Type B pancreatic cell (in vitro differentiated cells): ENCODE measurements around the gene PACRG. TPM values are rescaled to one million over a fixed set of nuclear protein-coding genes. Genes with fewer than 3 reads are reported as not detected.

Source experiments
- DNase-seq: peaks from one replicate; pipeline ENCODE4 v3.0.0; 2021; ENCODE audit warnings: mixed read lengths; ENCODE audit not compliant: unreplicated experiment; ENCODE audit errors: extremely low spot score
- H3K27ac Mint-ChIP-seq: 2 replicates; pipeline ENCODE4 v1.8.0; 2021; ENCODE audit warnings: mild to moderate bottlenecking, mixed read lengths
- H3K27me3 Mint-ChIP-seq: 2 replicates; pipeline ENCODE4 v1.8.0; 2021; ENCODE audit warnings: mixed read lengths
- H3K36me3 Mint-ChIP-seq: 2 replicates; pipeline ENCODE4 v1.8.0; 2021; ENCODE audit warnings: mixed read lengths
- H3K4me1 Mint-ChIP-seq: one replicate; pipeline ENCODE4 v1.8.0; 2021; ENCODE audit warnings: mixed read lengths; ENCODE audit not compliant: unreplicated experiment
- H3K4me3 Mint-ChIP-seq: 2 replicates; pipeline ENCODE4 v1.8.0; 2021; ENCODE audit warnings: mild to moderate bottlenecking, mixed read lengths
- H3K9me3 Mint-ChIP-seq: 2 replicates; pipeline ENCODE4 v1.8.0; 2021; ENCODE audit warnings: mixed read lengths
- total RNA-seq: library from RNA; stranded (reverse); gene quantifications from 2 replicates; pipeline ENCODE4 v1.2.1, GENCODE V29; 2021; ENCODE audit warnings: low replicate concordance
- TF ChIP-seq, protein P1 (sequence below): fragments of 200-600 bp; sonication (generic); conservative IDR thresholded peaks from 2 replicates; pipeline ENCODE4 v1.5.0; 2021; ENCODE audit warnings: antibody characterized with exemption, mild to moderate bottlenecking

The PACRG gene
- total RNA-seq, 1 donor from 2014 or later = 5.6 TPM

DNA sequence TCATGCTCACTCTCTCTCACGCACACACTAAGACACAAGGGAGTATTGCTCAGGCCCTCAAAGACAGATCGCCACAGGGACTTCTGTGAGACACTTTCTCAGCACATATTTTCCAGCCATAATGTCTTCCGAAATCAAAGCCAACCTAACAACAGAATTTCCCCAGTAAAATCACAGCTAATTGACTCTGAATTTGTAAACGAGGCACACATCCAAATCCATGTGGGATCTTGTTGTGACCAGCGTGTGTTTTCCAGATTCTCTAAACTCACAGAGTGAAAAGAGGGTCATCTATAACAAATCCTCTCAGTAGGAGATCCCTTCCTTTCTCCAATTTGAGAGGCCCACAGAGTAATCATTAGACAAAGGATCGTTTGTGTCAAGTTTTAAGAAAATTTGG, 280.4 kb downstream of the PACRG start:
- peaks cover 4% of the 10 kb centered on the region for H3K4me1 Mint-ChIP-seq
- no peaks in the 10 kb centered on the region for H3K36me3 Mint-ChIP-seq
- H3K27me3 Mint-ChIP-seq = no peaks in the 10 kb centered on the region
- no peak for DNase-seq
- no peak overlapping the region for H3K27ac Mint-ChIP-seq
- no peak overlapping the region for H3K4me3 Mint-ChIP-seq
- no peaks in the 10 kb centered on the region for H3K9me3 Mint-ChIP-seq
- TF ChIP-seq, protein P1, sequence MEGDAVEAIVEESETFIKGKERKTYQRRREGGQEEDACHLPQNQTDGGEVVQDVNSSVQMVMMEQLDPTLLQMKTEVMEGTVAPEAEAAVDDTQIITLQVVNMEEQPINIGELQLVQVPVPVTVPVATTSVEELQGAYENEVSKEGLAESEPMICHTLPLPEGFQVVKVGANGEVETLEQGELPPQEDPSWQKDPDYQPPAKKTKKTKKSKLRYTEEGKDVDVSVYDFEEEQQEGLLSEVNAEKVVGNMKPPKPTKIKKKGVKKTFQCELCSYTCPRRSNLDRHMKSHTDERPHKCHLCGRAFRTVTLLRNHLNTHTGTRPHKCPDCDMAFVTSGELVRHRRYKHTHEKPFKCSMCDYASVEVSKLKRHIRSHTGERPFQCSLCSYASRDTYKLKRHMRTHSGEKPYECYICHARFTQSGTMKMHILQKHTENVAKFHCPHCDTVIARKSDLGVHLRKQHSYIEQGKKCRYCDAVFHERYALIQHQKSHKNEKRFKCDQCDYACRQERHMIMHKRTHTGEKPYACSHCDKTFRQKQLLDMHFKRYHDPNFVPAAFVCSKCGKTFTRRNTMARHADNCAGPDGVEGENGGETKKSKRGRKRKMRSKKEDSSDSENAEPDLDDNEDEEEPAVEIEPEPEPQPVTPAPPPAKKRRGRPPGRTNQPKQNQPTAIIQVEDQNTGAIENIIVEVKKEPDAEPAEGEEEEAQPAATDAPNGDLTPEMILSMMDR = no peak

DNA sequence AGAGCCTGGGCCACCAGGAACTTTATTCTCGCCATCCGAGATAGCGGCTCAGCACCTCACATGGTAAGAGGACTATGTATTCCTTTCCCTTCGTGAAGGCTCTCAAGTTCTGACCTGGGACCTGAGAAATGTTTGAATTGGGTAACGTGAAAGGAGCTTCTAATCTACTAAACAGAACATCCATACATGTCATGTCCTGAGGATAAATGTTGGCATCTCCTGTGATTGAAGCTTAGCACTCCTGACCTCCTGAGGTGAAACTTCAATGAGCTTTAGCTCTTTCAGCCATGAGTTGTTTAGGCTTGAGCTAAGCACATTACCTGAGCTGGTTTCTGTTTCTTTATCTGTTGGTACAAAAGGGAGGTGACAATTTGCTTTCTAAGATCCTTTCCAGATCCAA, 280.9 kb downstream of the PACRG start:
- Mint-ChIP-seq H3K27me3 (no peaks in the 10 kb centered on the region), H3K4me3 (no peak overlapping the region), H3K27ac (no peak overlapping the region), H3K9me3 (no peaks in the 10 kb centered on the region), H3K4me1 (peaks cover 4% of the 10 kb centered on the region), H3K36me3 (no peaks in the 10 kb centered on the region)
- TF ChIP-seq, protein P1 = no peak
- DNase-seq = no peak

DNA sequence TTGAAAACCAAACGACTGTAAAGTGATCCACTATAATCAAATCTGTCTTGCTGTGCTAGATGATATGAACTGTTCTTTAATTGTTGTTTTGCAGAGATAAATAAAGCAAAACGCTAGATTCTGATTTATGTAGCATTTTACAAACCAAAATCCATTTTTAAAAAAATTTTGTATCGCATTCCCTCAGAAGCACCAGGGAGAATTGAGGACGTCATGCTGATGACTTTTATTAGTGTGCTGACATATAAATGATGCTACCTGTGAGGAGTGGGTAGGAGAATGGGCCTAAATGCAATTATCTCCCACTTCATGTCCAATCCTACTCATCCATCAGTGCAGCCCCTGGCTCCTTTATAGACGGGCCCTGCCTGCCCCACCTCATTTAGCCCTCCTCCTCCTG, 282.4 kb downstream of the PACRG start:
- no peak for DNase-seq
- H3K4me1 Mint-ChIP-seq = peaks cover 4% of the 10 kb centered on the region
- no peak overlapping the region for H3K27ac Mint-ChIP-seq
- TF ChIP-seq, protein P1 = no peak
- no peaks in the 10 kb centered on the region for H3K36me3 Mint-ChIP-seq
- H3K27me3 Mint-ChIP-seq = no peaks in the 10 kb centered on the region
- H3K4me3 Mint-ChIP-seq = no peak overlapping the region
- no peaks in the 10 kb centered on the region for H3K9me3 Mint-ChIP-seq

DNA sequence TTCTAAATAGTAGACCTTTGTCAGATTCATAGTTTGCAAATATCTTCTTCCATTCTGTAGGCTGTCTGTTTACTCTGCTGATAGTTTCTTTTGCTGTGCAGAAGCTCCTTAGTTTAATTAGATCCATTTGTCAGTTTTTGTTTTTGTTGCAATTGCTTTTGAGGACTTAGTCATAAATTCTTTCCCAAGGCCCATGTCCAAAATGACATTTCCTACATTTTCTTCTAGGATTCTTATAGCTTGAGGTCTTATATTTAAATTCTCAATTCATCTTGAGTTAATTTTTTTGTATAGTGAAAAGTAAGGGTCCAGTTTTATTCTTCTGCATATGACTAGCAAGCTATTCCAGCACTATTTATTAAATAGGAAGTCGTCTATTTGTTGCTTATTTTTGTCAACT, 287.0 kb downstream of the PACRG start:
- no peak for DNase-seq
- TF ChIP-seq, protein P1 = no peak
- Mint-ChIP-seq H3K36me3 (no peaks in the 10 kb centered on the region), H3K4me1 (no peaks in the 10 kb centered on the region), H3K27ac (no peak overlapping the region), H3K4me3 (no peak overlapping the region), H3K9me3 (no peaks in the 10 kb centered on the region), H3K27me3 (no peaks in the 10 kb centered on the region)

DNA sequence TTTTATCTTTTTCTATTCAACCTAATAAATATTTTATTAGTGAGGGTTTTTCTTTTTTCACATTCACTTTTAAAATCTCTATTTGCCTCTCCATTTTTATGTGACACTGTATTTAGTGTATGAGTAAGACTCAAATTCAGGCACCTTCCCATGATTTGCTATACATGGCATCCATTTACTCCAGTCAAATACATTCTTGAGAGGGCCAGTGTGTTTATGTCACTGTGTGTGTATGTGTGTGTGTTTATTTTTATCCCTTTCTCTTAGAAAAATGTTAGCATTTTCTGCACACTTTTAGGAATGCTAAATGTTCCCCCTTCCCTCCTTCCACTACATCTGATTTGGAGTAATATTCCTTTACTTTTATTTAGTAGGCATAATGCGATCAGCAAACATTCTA, 290.0 kb downstream of the PACRG start:
- TF ChIP-seq, protein P1 = no peak
- Mint-ChIP-seq H3K27ac (no peak overlapping the region), H3K4me3 (no peak overlapping the region), H3K9me3 (no peaks in the 10 kb centered on the region), H3K27me3 (no peaks in the 10 kb centered on the region), H3K4me1 (peaks cover 13% of the 10 kb centered on the region), H3K36me3 (no peaks in the 10 kb centered on the region)
- DNase-seq = no peak

DNA sequence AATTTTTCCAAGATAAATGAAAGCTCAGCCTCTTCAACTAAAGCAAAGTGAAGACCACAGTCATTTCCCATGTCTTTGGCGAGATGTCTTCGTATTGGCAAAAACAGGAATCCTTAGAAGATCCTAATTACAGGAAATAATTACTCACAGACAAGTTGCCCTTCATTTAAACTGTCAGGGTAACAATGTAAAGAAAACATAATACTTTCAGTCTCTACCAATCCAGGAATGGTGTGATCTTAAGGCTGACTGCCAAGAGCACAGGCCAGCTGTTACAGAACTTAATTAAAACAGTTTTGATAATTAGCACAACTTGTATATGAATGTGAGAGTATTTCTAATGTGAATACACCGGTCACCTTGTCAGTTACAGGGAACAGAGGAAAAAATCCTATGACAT, 292.2 kb downstream of the PACRG start:
- Mint-ChIP-seq H3K4me1 (peaks cover 13% of the 10 kb centered on the region), H3K27me3 (no peaks in the 10 kb centered on the region), H3K4me3 (no peak overlapping the region), H3K36me3 (no peaks in the 10 kb centered on the region), H3K9me3 (peaks cover 6% of the 10 kb centered on the region), H3K27ac (no peak overlapping the region)
- TF ChIP-seq, protein P1 = no peak
- no peak for DNase-seq
